GM10248 (cell line): ENCODE results near the gene BCLAF1.

Source experiments
- CTCF ChIA-PET: fragments of 300-600 bp; sonication (Branson Sonifier 250); formaldehyde crosslinking; extraction: SDS; loops from one replicate; lab custom pipeline; 2021; ENCODE audit warnings: antibody characterized with exemption; lab: Yijun Ruan, JAX
- POLR2A ChIA-PET: fragments of 350-650 bp; sonication (Branson Sonifier 250); formaldehyde crosslinking; extraction: SDS; loops from one replicate; lab custom pipeline; 2020; ENCODE audit warnings: antibody characterized with exemption; lab: Yijun Ruan, JAX
- DNase-seq: peaks from one replicate; pipeline ENCODE4 v3.0.0; 2012; ENCODE audit errors: extremely low spot score
- TF ChIP-seq, protein P1 (sequence below): IDR thresholded peaks from 2 replicates; pipeline ENCODE4 v1.5.1; 2012; ENCODE audit warnings: mild to moderate bottlenecking, low read depth; ENCODE audit errors: extremely low read depth, missing control alignments, control extremely low read depth

BCLAF1 gene

DNA sequence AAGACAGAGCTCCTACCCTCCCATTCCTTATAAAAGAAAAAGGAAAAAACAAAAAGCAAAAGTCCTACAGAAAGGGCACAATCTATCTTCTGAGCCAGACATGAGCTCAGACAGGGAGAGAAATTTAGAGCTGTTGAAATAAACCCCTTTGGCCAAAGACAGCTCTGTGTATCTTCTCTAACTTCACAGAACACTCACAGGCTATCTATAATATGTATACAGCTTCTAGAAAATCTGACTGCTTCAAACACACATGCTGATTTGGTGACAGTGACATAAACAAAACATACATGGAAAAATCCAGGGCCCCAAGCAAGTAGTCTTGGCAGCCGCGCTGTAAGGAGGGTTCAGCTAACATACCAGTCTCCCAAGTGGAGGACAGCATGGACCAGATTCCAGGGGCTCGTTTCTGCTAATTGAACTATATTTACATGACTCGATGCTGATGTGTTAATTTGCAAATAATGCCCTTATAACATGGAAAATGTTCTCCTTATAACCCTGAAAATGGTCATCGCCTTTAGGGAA, 76.6 kb downstream of the BCLAF1 start:
- DNase-seq = no peak
- CTCF ChIA-PET = interaction anchor here (1.1 to 4.2 kb wide), 4 partner anchors 8 to 135 kb away, joined by 3 to 22 read pairs (median 4); no protein-coding TSS in a partner anchor
- POLR2A ChIA-PET = no interaction called here
- TF ChIP-seq, protein P1, sequence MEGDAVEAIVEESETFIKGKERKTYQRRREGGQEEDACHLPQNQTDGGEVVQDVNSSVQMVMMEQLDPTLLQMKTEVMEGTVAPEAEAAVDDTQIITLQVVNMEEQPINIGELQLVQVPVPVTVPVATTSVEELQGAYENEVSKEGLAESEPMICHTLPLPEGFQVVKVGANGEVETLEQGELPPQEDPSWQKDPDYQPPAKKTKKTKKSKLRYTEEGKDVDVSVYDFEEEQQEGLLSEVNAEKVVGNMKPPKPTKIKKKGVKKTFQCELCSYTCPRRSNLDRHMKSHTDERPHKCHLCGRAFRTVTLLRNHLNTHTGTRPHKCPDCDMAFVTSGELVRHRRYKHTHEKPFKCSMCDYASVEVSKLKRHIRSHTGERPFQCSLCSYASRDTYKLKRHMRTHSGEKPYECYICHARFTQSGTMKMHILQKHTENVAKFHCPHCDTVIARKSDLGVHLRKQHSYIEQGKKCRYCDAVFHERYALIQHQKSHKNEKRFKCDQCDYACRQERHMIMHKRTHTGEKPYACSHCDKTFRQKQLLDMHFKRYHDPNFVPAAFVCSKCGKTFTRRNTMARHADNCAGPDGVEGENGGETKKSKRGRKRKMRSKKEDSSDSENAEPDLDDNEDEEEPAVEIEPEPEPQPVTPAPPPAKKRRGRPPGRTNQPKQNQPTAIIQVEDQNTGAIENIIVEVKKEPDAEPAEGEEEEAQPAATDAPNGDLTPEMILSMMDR = no peak

DNA sequence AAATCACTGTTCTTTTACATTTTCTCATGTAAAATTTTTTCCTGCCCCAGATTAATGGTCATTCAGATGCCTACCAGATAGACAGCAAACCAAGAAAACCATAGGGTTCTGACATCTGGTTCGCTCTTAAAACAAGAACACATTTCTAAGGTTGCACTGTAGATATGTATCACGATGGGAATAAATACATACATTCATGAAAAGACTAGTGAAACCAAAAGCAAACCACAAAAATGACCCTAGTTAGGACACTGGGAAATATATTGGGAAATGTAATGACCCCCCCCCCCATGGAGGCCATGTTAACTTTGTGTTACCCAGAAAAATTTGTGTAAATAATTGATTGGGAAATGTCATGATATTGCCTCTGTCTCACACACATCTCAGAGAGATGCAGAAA, 77.0 kb downstream of the BCLAF1 start:
- ChIA-PET CTCF (interaction anchor here (1.1 to 4.2 kb wide), 4 partner anchors 8 to 135 kb away, joined by 3 to 22 read pairs (median 4); no protein-coding TSS in a partner anchor), POLR2A (no interaction called here)
- TF ChIP-seq, protein P1 = no peak
- no peak for DNase-seq

GRCh38 chr6:136210398-136211165, 79.1 kb downstream of the BCLAF1 start:
- CTCF ChIA-PET = interaction anchor here (0.7 to 4.2 kb wide), 2 partner anchors 16 to 24 kb away, joined by 3 to 22 read pairs; no protein-coding TSS in a partner anchor
- TF ChIP-seq, protein P1 = no peak
- DNase-seq = no peak
- POLR2A ChIA-PET = no interaction called here

- ChIA-PET POLR2A (no interaction called here), CTCF (interaction anchor here (1.0 kb wide), 1 partner anchor 17 kb away, joined by 3 read pairs; no protein-coding TSS in a partner anchor)
- TF ChIP-seq, protein P1 = no peak
- no peak for DNase-seq
Observed at GRCh38 chr6:136209496-136209895, 80.2 kb downstream of the BCLAF1 start.

DNA sequence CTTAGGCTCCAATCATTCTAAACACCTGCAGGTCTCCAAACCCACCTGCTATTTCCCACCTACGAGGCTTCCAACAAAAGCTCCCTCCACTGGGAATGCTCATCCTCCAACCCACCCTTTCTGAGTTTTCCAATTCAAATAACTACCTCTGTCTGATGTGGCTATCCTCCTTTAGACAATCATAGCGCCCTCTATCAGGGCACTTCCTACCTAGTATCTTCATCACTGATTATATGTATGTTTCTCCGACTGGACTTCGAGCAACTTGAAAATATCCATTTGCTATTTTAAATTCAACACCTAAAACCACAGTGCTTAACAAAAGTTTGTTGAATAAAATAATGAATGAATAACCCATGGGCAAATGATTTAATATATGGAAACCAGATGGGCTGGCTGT, 80.9 kb downstream of the BCLAF1 start:
- TF ChIP-seq, protein P1 = no peak
- CTCF ChIA-PET = interaction anchor here (0.6 to 1.0 kb wide), 2 partner anchors 18 to 532 kb away, joined by 3 read pairs; no protein-coding TSS in a partner anchor
- DNase-seq = no peak
- POLR2A ChIA-PET = no interaction called here
